Endothelial cell of umbilical vein (primary cell): ENCODE data around the gene BORCS5. TPM values are rescaled to one million over a fixed set of nuclear protein-coding genes. Genes with fewer than 3 reads are reported as not detected.

Experiments
- BruUV-seq: library from RNA; stranded (reverse); fragments of 400-500 nt; replicated peaks from 2 replicates; lab custom pipeline; 2021; lab: Mats Ljungman, UMichigan
- CTCF ChIA-PET: fragments of 300-600, 350-600 bp; sonication (Branson Sonifier 250); formaldehyde crosslinking; loops from one replicate; lab custom pipeline; 2021; ENCODE audit warnings: antibody characterized with exemption, inconsistent platforms; lab: Charles Lee
- POLR2A ChIA-PET: fragments of 300-600, 350-600 bp; sonication (Branson Sonifier 250); formaldehyde crosslinking; loops from one replicate; lab custom pipeline; 2021; ENCODE audit warnings: antibody characterized with exemption, inconsistent platforms; lab: Charles Lee
- DNase-seq: peaks from one replicate; pipeline ENCODE4 v3.0.0-alpha.2; 2011; ENCODE audit warnings: low read depth, low spot score
- FAIRE-seq: peaks from 2 replicates; lab custom pipeline; 2011; peaks lifted over from hg19 to GRCh38; lab: Jason Lieb, UNC
- H2AFZ ChIP-seq: 2 replicates; pipeline ENCODE4 v1.6.0; 2012; ENCODE audit warnings: low read depth, low read length, control low read depth, inconsistent platforms
- H3K27ac ChIP-seq: 2 replicates; pipeline ENCODE4 v1.5.1; 2011; ENCODE audit warnings: low read depth, mild to moderate bottlenecking, control low read depth, low read length, moderate library complexity; ENCODE audit not compliant: insufficient read depth
- H3K27me3 ChIP-seq, 2 experiments: 2 replicates each; pipeline versions ENCODE4 v1.6.0 to v1.6.1; 2011; ENCODE audit warnings: low read length in 2 of 2, mixed read lengths in 1 of 2; ENCODE audit not compliant: control insufficient read depth in 2 of 2, insufficient read depth in 2 of 2
- H3K36me3 ChIP-seq, 2 experiments: 2 replicates in 1 of 2; 3 replicates in 1 of 2; pipeline ENCODE4 v1.5.1; 2011; ENCODE audit warnings: low read length in 2 of 2, mild to moderate bottlenecking in 1 of 2, moderate library complexity in 1 of 2; ENCODE audit not compliant: control insufficient read depth in 2 of 2, insufficient read depth in 2 of 2; ENCODE audit errors: extremely low read depth in 1 of 2
- H3K4me1 ChIP-seq: 3 replicates; pipeline ENCODE4 v1.5.1; 2011; ENCODE audit warnings: mild to moderate bottlenecking, low read length; ENCODE audit not compliant: control insufficient read depth, insufficient read depth; ENCODE audit errors: extremely low read depth
- H3K4me2 ChIP-seq: 2 replicates; pipeline ENCODE4 v1.6.1; 2011; ENCODE audit warnings: low read length, control low read depth, mixed read lengths; ENCODE audit not compliant: insufficient read depth
- H3K4me3 ChIP-seq, 3 experiments: fragments of 200-600 bp in 1 of 3; sonication (generic), shearing (Covaris generic) in 1 of 3; replicated peaks in 1 of 3; 2 replicates each; pipeline ENCODE4 v1.5.1; 2011 to 2016; ENCODE audit warnings: control low read depth in 3 of 3, low read length in 3 of 3, mild to moderate bottlenecking in 2 of 3, inconsistent platforms in 1 of 3, low read depth in 1 of 3, moderate library complexity in 1 of 3; ENCODE audit not compliant: insufficient read depth in 1 of 3
- H3K79me2 ChIP-seq: 2 replicates; pipeline ENCODE4 v1.6.0; 2012; ENCODE audit warnings: low read length, inconsistent platforms; ENCODE audit not compliant: control insufficient read depth, insufficient read depth
- H3K9ac ChIP-seq: replicated peaks from 2 replicates; pipeline ENCODE3; 2011; ENCODE audit warnings: low read length, control low read depth; ENCODE audit not compliant: insufficient read depth; ENCODE audit errors: extremely low read depth
- H3K9me1 ChIP-seq: replicated peaks from 3 replicates; pipeline ENCODE4 v1.6.0; 2011; ENCODE audit warnings: mild to moderate bottlenecking, low read length; ENCODE audit not compliant: control insufficient read depth, insufficient read depth; ENCODE audit errors: extremely low read depth
- H3K9me3 ChIP-seq: replicated peaks from 2 replicates; pipeline ENCODE4 v1.5.1; 2012; ENCODE audit warnings: low read length, inconsistent platforms; ENCODE audit not compliant: control insufficient read depth, insufficient read depth
- H4K20me1 ChIP-seq: replicated peaks from 2 replicates; pipeline ENCODE3; 2011; ENCODE audit warnings: mild to moderate bottlenecking, low read length; ENCODE audit not compliant: control insufficient read depth, insufficient read depth; ENCODE audit errors: extremely low read depth
- CTCF ChIP-seq, 2 donors: IDR thresholded peaks; 1 replicate in 1 of 2; 2 replicates in 1 of 2; pipeline ENCODE4 v1.5.1; 2011; ENCODE audit warnings: low read length in 2 of 2, mild to moderate bottlenecking in 2 of 2, moderate library complexity in 2 of 2, control low read depth in 1 of 2, inconsistent platforms in 1 of 2, low read depth in 1 of 2; ENCODE audit not compliant: insufficient read depth in 1 of 2; ENCODE audit errors: extremely low read depth in 1 of 2
- EZH2 ChIP-seq: IDR thresholded peaks from 2 replicates; pipeline ENCODE4 v1.6.1; 2012; ENCODE audit warnings: borderline replicate concordance, low read depth, mild to moderate bottlenecking, moderate library complexity, low read length, inconsistent platforms; ENCODE audit not compliant: severe bottlenecking
- FOS ChIP-seq: IDR thresholded peaks from 2 replicates; pipeline ENCODE4 v1.6.1; 2011; ENCODE audit warnings: mild to moderate bottlenecking, low read length, moderate library complexity, borderline replicate concordance; ENCODE audit not compliant: insufficient read depth
- GATA2 ChIP-seq: IDR thresholded peaks from 2 replicates; pipeline ENCODE4 v1.7.0; 2011; ENCODE audit warnings: low read depth, mild to moderate bottlenecking, moderate library complexity, mixed read lengths, low read length; ENCODE audit not compliant: insufficient read length, insufficient read depth
- JUN ChIP-seq: IDR thresholded peaks from 2 replicates; pipeline ENCODE4 v1.6.1; 2011; ENCODE audit warnings: borderline replicate concordance, low read depth; ENCODE audit not compliant: insufficient read length, insufficient read depth
- MAX ChIP-seq: IDR thresholded peaks from 2 replicates; pipeline ENCODE4 v1.6.1; 2011; ENCODE audit not compliant: insufficient read depth, insufficient read length
- MYC ChIP-seq: IDR thresholded peaks from one replicate; pipeline ENCODE4 v1.6.1; 2011; ENCODE audit warnings: mild to moderate bottlenecking, low read depth, low read length
- POLR2A ChIP-seq: IDR thresholded peaks from 2 replicates; pipeline ENCODE4 v1.6.1; 2012; ENCODE audit warnings: low read depth, mild to moderate bottlenecking, control low read depth, low read length
- POLR2AphosphoS5 ChIP-seq: IDR thresholded peaks from 2 replicates; pipeline ENCODE4 v1.6.1; 2012; ENCODE audit warnings: low read depth, mild to moderate bottlenecking, control low read depth, low read length, moderate library complexity; ENCODE audit not compliant: insufficient read depth
- dilution Hi-C: fragments of 300-500 bp; cut with MboI; formaldehyde crosslinking; loops from one replicate; pipeline ENCODE4 v1.15.0; 2019; ENCODE audit warnings: low sequenced_read_pairs; ENCODE audit not compliant: extremely low pct_ligation_motif_present
- intact Hi-C: fragments of 100-400 bp; cut with micrococcal nuclease; formaldehyde crosslinking; loops from one replicate; pipeline ENCODE4 v1.10.0; 2022
- polyA plus RNA-seq, 4 experiments: library from polyadenylated mRNA; depleted of rRNA in 3 of 4; stranded (reverse) in 3 of 4; unstranded in 1 of 4; fragments of >200 nt; gene quantifications; 2 replicates each; pipeline versions ENCODE4 v1.2.1 to v1.2.3, GENCODE V29; 2011 to 2012; ENCODE audit warnings: missing spikeins in 1 of 4
- total RNA-seq: library from RNA; stranded (reverse); gene quantifications from 2 replicates; pipeline ENCODE4 v1.2.3, GENCODE V29; 2021

The BORCS5 gene
- total and polyA plus RNA-seq, 2 donors (not counting 3 experiments of a cell fraction or from before 2014, with no cell fraction given) = 8.3 to 10.5 TPM

GRCh38 chr12:12319451-12320183 lies 37.3 kb upstream of the BORCS5 start:
- FAIRE-seq (peak; percentile 31), DNase-seq (no peak)
- Histone ChIP-seq H3K9ac (peak overlapping the region; percentile 1), H4K20me1 (no peaks in the 10 kb centered on the region), H3K27ac (no peak overlapping the region), H3K4me1 (peaks cover 7% of the 10 kb centered on the region), H3K36me3 (no peaks in the 10 kb centered on the region), H3K27me3 (no peaks in the 10 kb centered on the region), H3K9me3 (no peaks in the 10 kb centered on the region), H3K4me2 (peak overlapping the region; percentile 49), H2AFZ (peak overlapping the region; percentile 55), H3K4me3 (no peak overlapping the region), H3K9me1 (no peaks in the 10 kb centered on the region), H3K79me2 (no peaks in the 10 kb centered on the region)
- dilution Hi-C loops = no loop called here
- ChIA-PET POLR2A (interaction anchor here (2.0 kb wide), 1 partner anchor 53 kb away, joined by 6 read pairs; the partner anchor contains the start of gene LRP6), CTCF (interaction anchor here (0.7 to 1.9 kb wide), 6 partner anchors 11 to 284 kb away, joined by 3 to 8 read pairs (median 3); no protein-coding TSS in a partner anchor)
- intact Hi-C loops = no loop called here
- TF ChIP-seq EZH2 = no peak
- TF ChIP-seq MYC = no peak
- no peak for TF ChIP-seq POLR2AphosphoS5
- no peak for TF ChIP-seq CTCF (IDR thresholded peaks at IDR 0.05; ENCODE audit: extremely low read depth in 1 of 2, insufficient read depth in 1 of 2, low read depth in 1 of 2, low read length in 2 of 2)
- no peak for TF ChIP-seq GATA2
- TF ChIP-seq MAX = no peak
- TF ChIP-seq POLR2A = no peak
- TF ChIP-seq FOS = no peak
- TF ChIP-seq JUN = no peak
- no TSS peak for BruUV-seq
